ENCODE data around the gene MGAM2. TPM values are rescaled to one million over a fixed set of nuclear protein-coding genes. Genes with fewer than 3 reads are reported as not detected.

Gene MGAM2
- total and polyA plus RNA-seq, 2 of the 13 experiments (the other 11 are each of a cell fraction or from before 2014, with no cell fraction given): 0.29 TPM; not detected in 1

GRCh38 chr7:142094861-142095260, 16.7 kb upstream of the MGAM2 start:
- DNase-seq (ENCODE audit: low spot score) (no peak), ATAC-seq (no peak), FAIRE-seq (no peak)
- no peak overlapping the region for H2AFZ ChIP-seq (ENCODE audit: low read length)
- in situ Hi-C loops (cut with HindIII; ENCODE audit: extremely low pct_ligation_motif_present, low pct_unique_long_range_greater_than_20kb) (no loop called here), intact Hi-C loops (cut with micrococcal nuclease; ENCODE audit: unreplicated experiment) (no loop called here)
- 24% methylated on average over 6 of the region's 6 CpGs for WGBS (ENCODE audit: low lambda C conversion rate)
- H3K27me3 ChIP-seq (ENCODE audit: control insufficient read depth in 1 of 2, insufficient read depth in 2 of 2, low read length in 2 of 2): no peaks in the 10 kb centered on the region
- no peak overlapping the region for H3K9ac ChIP-seq (ENCODE audit: insufficient read depth, low read depth, low read length)
- ChIA-PET CTCF (ENCODE audit: low intra/inter-chr PET ratio, low total read pairs) (no interaction called here), POLR2A (no interaction called here)
- no peaks in the 10 kb centered on the region for H3K79me2 ChIP-seq (ENCODE audit: insufficient read depth, low read length)
- H3K9me3 ChIP-seq (ENCODE audit: low read length): no peaks in the 10 kb centered on the region
- BruUV-seq (replicated peaks): no TSS peak
- H3K4me1 ChIP-seq (ENCODE audit: insufficient read depth, low read length): peaks cover 12% of the 10 kb centered on the region
- no peak overlapping the region for H3K27ac ChIP-seq (ENCODE audit: extremely low read length, insufficient read depth, low read length)
- H3K36me3 ChIP-seq (replicated peaks in 1 of 2; ENCODE audit: control insufficient read depth in 1 of 2, insufficient read depth in 2 of 2, low read length in 2 of 2): no peaks in the 10 kb centered on the region
- no peak overlapping the region for H3K4me2 ChIP-seq (ENCODE audit: low read depth, low read length)
- H3K4me3 ChIP-seq (replicated peaks in 1 of 3; ENCODE audit: insufficient read depth in 1 of 3, low read depth in 2 of 3, low read length in 3 of 3): no peak overlapping the region
- H4K20me1 ChIP-seq (ENCODE audit: insufficient read depth, low read length): no peaks in the 10 kb centered on the region
- TF ChIP-seq CC2D1A (CRISPR knock-in tag; IDR thresholded peaks at IDR 0.05): no peak
- TF ChIP-seq ZNF503 (CRISPR knock-in tag; IDR thresholded peaks at IDR 0.05): no peak
- TF ChIP-seq TOPORS (CRISPR knock-in tag; IDR thresholded peaks at IDR 0.05): no peak

GRCh38 chr7:142097571-142097970, 13.9 kb upstream of the MGAM2 start:
- no peaks in the 10 kb centered on the region for H4K20me1 ChIP-seq (ENCODE audit: insufficient read depth, low read length)
- no peaks in the 10 kb centered on the region for H3K79me2 ChIP-seq (ENCODE audit: insufficient read depth, low read length)
- in situ Hi-C loops (cut with HindIII; ENCODE audit: extremely low pct_ligation_motif_present, low pct_unique_long_range_greater_than_20kb) (no loop called here), intact Hi-C loops (cut with micrococcal nuclease; ENCODE audit: unreplicated experiment) (no loop called here)
- FAIRE-seq: no peak
- H3K4me2 ChIP-seq (ENCODE audit: low read depth, low read length): no peak overlapping the region
- no peaks in the 10 kb centered on the region for H3K9me3 ChIP-seq (ENCODE audit: low read length)
- ChIA-PET CTCF (ENCODE audit: low intra/inter-chr PET ratio, low total read pairs) (no interaction called here), POLR2A (no interaction called here)
- H3K9ac ChIP-seq (ENCODE audit: insufficient read depth, low read depth, low read length): no peak overlapping the region
- TF ChIP-seq RBM22 (optimal IDR thresholded peaks at IDR 0.05; ENCODE audit: low read length) (no peak), RFX5 (IDR thresholded peaks at IDR 0.05; ENCODE audit: low read depth, low read length) (no peak), ZNF251 (CRISPR knock-in tag; IDR thresholded peaks at IDR 0.05) (no peak), HIVEP1 (CRISPR knock-in tag; IDR thresholded peaks at IDR 0.05) (no peak)
- no peak overlapping the region for H3K27ac ChIP-seq (ENCODE audit: extremely low read length, insufficient read depth, low read length)
- H2AFZ ChIP-seq (ENCODE audit: low read length): no peak overlapping the region
- H3K4me3 ChIP-seq (replicated peaks in 1 of 3; ENCODE audit: insufficient read depth in 1 of 3, low read depth in 2 of 3, low read length in 3 of 3): no peak overlapping the region
- peak; percentile 12 for DNase-seq (ENCODE audit: low spot score)
- no peaks in the 10 kb centered on the region for H3K27me3 ChIP-seq (ENCODE audit: control insufficient read depth in 1 of 2, insufficient read depth in 2 of 2, low read length in 2 of 2)
- no TSS peak for BruUV-seq (replicated peaks)
- ATAC-seq: no peak
- peaks cover 17% of the 10 kb centered on the region for H3K4me1 ChIP-seq (ENCODE audit: insufficient read depth, low read length)
- 2% methylated on average over 5 of the region's 5 CpGs for WGBS (ENCODE audit: low lambda C conversion rate)
- no peaks in the 10 kb centered on the region for H3K36me3 ChIP-seq (replicated peaks in 1 of 2; ENCODE audit: control insufficient read depth in 1 of 2, insufficient read depth in 2 of 2, low read length in 2 of 2)
